ENCODE data around the gene CDK18. TPM values are rescaled to one million over a fixed set of nuclear protein-coding genes. Genes with fewer than 3 reads are reported as not detected.

The CDK18 gene
- total and polyA plus RNA-seq, 2 of the 8 experiments (the other 6 are each of a cell fraction or from before 2014, with no cell fraction given) = 31.2 to 44.0 TPM

- TF ChIP-seq ATF2 (IDR thresholded peaks at IDR 0.05; ENCODE audit: low read length) = no peak
- no peak for TF ChIP-seq KDM1A (IDR thresholded peaks at IDR 0.05; ENCODE audit: borderline replicate concordance, low read length)
Measured at GRCh38 chr1:205568135-205568468, 63.6 kb downstream of the CDK18 start (continued).
